SK-N-MC (cell line): ENCODE results near the gene NUDT13.

ENCODE experiments used
- EZH2 ChIP-seq: fragments of 200-600 bp; sonication (generic); IDR thresholded peaks from one replicate; pipeline ENCODE4 v1.6.1; 2017; ENCODE audit warnings: antibody characterized with exemption
- FOXP2 ChIP-seq: optimal IDR thresholded peaks from 2 replicates; pipeline ENCODE3; 2011; ENCODE audit warnings: mild to moderate bottlenecking, moderate library complexity; ENCODE audit not compliant: insufficient read depth; ENCODE audit errors: extremely low read length, control extremely low read depth
- POLR2AphosphoS5 ChIP-seq: IDR thresholded peaks from 2 replicates; pipeline ENCODE4 v1.6.1; 2012; ENCODE audit warnings: mild to moderate bottlenecking, low read depth, low read length, borderline replicate concordance

GRCh38 chr10:73172867-73173266 lies 62.6 kb downstream of the NUDT13 start:
- TF ChIP-seq POLR2AphosphoS5 (no peak), EZH2 (no peak), FOXP2 (no peak)
